ENCODE data around the gene RAB12. TPM values are rescaled to one million over a fixed set of nuclear protein-coding genes. Genes with fewer than 3 reads are reported as not detected.

The RAB12 gene
- total RNA-seq, 1 experiment from 2014 or later, result 51.3 TPM

DNA sequence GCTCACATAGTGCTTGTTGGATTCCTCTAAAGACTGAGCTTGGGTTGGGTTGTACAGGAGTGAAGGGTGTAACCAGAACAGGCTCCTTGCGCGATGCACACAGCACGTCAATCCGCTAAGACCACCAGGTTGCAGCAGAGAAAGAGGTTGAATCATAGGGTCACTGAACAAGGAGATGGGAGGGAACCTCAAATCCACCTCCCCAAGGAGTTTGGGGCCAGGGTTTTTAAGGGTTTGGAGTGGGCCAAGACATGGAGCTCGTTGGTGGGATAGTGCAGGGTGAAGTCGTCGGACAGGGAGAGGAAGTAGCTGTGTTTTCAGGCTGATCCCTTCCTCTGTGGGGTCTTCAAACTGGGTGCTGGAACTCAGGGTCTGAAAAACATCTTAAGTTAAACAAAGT lies 75.3 kb downstream of the RAB12 start:
- Histone ChIP-seq H4K5ac (ENCODE audit: insufficient read length, low read depth, low read length) (no peak overlapping the region), H4K8ac (replicated peaks; ENCODE audit: insufficient read length, low read depth, low read length) (no peak overlapping the region), H3K14ac (ENCODE audit: insufficient read depth, low read length) (no peak overlapping the region), H2AFZ (ENCODE audit: low read length) (no peak overlapping the region), H2BK12ac (ENCODE audit: insufficient read length, low read depth, low read length) (no peak overlapping the region), H3K23me2 (ENCODE audit: insufficient read length, low read depth, low read length, poor library complexity, severe bottlenecking) (no peaks in the 10 kb centered on the region), H4K91ac (ENCODE audit: insufficient read length, low read depth, low read length) (no peak overlapping the region), H3K23ac (ENCODE audit: insufficient read length, low read depth, low read length) (no peak overlapping the region), H3K4ac (ENCODE audit: low read depth, low read length) (no peak overlapping the region), H3K27me3 (ENCODE audit: insufficient read depth, low read length) (no peaks in the 10 kb centered on the region), H3K9ac (ENCODE audit: extremely low read depth, insufficient read length, low read length) (no peak overlapping the region), H3K18ac (ENCODE audit: insufficient read length, low read depth, low read length) (peak overlapping the region; percentile 24), H4K20me1 (ENCODE audit: control insufficient read depth, insufficient read depth, insufficient read length) (no peaks in the 10 kb centered on the region), H3K56ac (ENCODE audit: insufficient read length, low read depth, low read length) (no peak overlapping the region), H3K79me1 (ENCODE audit: insufficient read depth, low read depth, low read length, poor library complexity, severe bottlenecking) (no peaks in the 10 kb centered on the region), H3T11ph (ENCODE audit: low read length) (no peak overlapping the region), H2BK20ac (ENCODE audit: low read depth, low read length, poor library complexity, severe bottlenecking) (no peak overlapping the region), H2BK15ac (ENCODE audit: low read depth, low read length) (no peak overlapping the region), H3K4me1 (ENCODE audit: insufficient read depth, low read length) (peaks cover 10% of the 10 kb centered on the region; the same call in 1 of the 2 replicates), H2BK120ac (ENCODE audit: low read depth, low read length, poor library complexity, severe bottlenecking) (no peak overlapping the region), H2AK5ac (ENCODE audit: insufficient read length, low read length) (no peak overlapping the region), H3K4me2 (ENCODE audit: insufficient read depth, insufficient read length, low read length) (no peak overlapping the region), H3K9me3 (ENCODE audit: control insufficient read depth, low read depth, low read length) (no peaks in the 10 kb centered on the region), H3K79me2 (ENCODE audit: insufficient read depth, low read length) (no peaks in the 10 kb centered on the region), H2BK5ac (ENCODE audit: insufficient read length, low read length) (no peak overlapping the region), H3K27ac (ENCODE audit: insufficient read length, low read depth, low read length) (no peak overlapping the region)
- no peaks in the 10 kb centered on the region; the same call in 1 of the 2 replicates for H3K27me3 Mint-ChIP-seq (ENCODE audit: low read depth)
- H3K4me1 Mint-ChIP-seq, result peaks cover 34% of the 10 kb centered on the region in 2 experiments
- H3K9me3 Mint-ChIP-seq, result no peaks in the 10 kb centered on the region
- no peak for DNase-seq
- no peaks in the 10 kb centered on the region for H3K36me3 Mint-ChIP-seq (ENCODE audit: insufficient read depth in 1 of 3, low read depth in 3 of 3)
- peak overlapping the region in 2 of 3 experiments; percentile 10 to 20; a peak in 2 of 7 replicates for H3K27ac Mint-ChIP-seq
- TF ChIP-seq, protein P1, sequence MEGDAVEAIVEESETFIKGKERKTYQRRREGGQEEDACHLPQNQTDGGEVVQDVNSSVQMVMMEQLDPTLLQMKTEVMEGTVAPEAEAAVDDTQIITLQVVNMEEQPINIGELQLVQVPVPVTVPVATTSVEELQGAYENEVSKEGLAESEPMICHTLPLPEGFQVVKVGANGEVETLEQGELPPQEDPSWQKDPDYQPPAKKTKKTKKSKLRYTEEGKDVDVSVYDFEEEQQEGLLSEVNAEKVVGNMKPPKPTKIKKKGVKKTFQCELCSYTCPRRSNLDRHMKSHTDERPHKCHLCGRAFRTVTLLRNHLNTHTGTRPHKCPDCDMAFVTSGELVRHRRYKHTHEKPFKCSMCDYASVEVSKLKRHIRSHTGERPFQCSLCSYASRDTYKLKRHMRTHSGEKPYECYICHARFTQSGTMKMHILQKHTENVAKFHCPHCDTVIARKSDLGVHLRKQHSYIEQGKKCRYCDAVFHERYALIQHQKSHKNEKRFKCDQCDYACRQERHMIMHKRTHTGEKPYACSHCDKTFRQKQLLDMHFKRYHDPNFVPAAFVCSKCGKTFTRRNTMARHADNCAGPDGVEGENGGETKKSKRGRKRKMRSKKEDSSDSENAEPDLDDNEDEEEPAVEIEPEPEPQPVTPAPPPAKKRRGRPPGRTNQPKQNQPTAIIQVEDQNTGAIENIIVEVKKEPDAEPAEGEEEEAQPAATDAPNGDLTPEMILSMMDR (conservative IDR thresholded peaks at IDR 0.05), result no peak
- no CpG with 5 or more reads among the region's 7 CpGs for WGBS (ENCODE audit: extremely low coverage, insufficient read length, low lambda C conversion rate)
- H3K4me3 Mint-ChIP-seq, result peak overlapping the region in 1 of 2 experiments; percentile 9; a peak in 1 of 5 replicates
